HG03135 (cell line): ENCODE data around the gene DGCR2.
"Not testable (repeated sequence)": the region's sequence is repeated elsewhere in the genome, so short reads cannot be mapped to it uniquely, and the experiment has no call there.

ENCODE experiments used
- ATAC-seq: cut with Tn5 transposase; IDR thresholded peaks from one replicate; pipeline ENCODE4 v1.9.1; 2021; ENCODE audit warnings: mild to moderate bottlenecking, moderate library complexity; ENCODE audit not compliant: unreplicated experiment

Gene DGCR2

GRCh38 chr22:19012308-19012986, 109.8 kb downstream of the DGCR2 start:
- no peak for ATAC-seq

- not testable (repeated sequence) for ATAC-seq
These were observed 110.6 kb downstream of the DGCR2 start for GRCh38 chr22:19011611-19012010.

GRCh38 chr22:19011075-19011474, 111.1 kb downstream of the DGCR2 start:
- ATAC-seq, result no peak

GRCh38 chr22:19005905-19006304, 116.3 kb downstream of the DGCR2 start:
- ATAC-seq, result no peak

GRCh38 chr22:19004471-19004870, 117.7 kb downstream of the DGCR2 start:
- no peak for ATAC-seq

GRCh38 chr22:19003508-19003907, 118.7 kb downstream of the DGCR2 start:
- ATAC-seq, result no peak

GRCh38 chr22:19002684-19003038, 119.6 kb downstream of the DGCR2 start:
- ATAC-seq, result no peak

DNA sequence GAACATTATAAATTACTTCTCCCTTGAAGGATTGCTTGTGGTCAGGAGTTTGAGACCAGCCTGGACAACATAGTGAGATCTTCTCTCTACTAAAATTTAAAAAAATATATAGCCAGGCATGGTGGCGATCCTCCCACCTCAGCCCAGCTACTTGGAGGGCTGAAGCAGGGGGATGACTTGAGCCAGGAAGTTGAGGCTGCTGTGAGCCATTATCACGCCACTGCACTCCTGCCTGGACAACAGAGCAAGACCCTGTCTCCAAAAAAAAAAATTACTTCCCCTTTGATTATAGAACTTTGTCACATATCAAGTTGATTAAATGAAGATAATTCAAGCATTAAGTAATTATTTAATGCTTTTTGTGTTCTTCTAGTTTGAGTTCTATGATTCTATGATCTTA, 121.0 kb downstream of the DGCR2 start:
- ATAC-seq, result no peak

GRCh38 chr22:19000106-19000505, 122.1 kb downstream of the DGCR2 start:
- not testable (repeated sequence) for ATAC-seq

DNA sequence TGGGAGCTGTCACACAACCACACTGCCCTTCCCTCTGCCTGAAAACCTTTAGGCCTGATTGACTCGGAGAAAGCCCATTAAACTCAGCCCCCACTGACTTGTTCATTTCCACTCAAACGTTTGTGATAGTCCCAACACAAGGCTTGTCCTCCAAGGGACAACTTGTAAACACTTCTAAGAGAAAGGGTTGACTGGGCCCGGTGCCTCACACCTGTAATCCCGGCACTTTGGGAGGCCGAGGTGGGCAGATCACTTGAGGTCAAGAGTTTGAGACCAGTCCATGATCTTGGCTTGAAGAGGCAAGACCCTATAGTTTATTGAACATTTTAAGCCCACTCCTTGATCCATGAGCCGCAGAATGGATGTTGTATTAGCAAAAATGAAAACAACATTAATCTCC, 122.8 kb downstream of the DGCR2 start:
- no peak for ATAC-seq

DNA sequence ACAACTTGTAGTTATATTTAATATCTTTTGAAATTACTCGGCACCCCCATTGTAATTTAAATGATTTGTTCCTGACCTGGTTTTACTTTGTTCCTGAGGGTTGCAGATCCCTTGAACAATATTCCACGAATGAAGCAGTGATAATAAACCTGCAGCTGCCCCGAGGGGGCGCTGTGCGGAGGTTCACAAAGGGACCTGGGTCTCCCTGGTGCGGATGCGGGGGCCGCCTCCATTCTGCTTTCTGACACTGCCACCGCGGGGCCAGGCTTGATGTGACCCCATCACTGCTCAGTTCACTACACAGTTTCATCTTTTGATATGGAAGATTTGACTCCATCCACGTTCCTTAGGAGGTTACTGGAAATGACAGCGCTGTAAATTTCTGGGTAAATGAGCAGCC, 123.2 kb downstream of the DGCR2 start:
- no peak for ATAC-seq

DNA sequence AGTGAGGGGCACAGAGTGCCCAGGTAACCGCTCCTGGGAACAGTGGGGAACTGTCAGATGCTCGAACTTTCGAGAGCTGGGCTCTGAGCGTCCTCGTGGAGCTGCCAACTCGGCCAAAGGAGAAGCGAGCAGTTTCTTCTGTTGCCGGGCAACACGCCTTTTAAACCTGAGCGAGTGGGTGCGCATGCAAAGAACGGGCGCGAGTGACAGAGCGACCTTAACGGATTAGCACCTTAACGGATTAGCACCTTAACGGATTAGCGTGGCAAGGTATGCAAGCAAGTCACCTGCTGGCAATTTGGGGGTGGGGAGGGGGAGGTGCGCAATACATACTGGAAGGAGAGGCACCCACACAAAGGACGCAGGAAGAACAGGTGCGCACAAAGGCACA, 124.3 kb downstream of the DGCR2 start:
- ATAC-seq, result no peak

- ATAC-seq, result no peak
These were observed 124.8 kb downstream of the DGCR2 start for GRCh38 chr22:18997306-18997924.

GRCh38 chr22:18996376-18996900, 125.8 kb downstream of the DGCR2 start:
- no peak for ATAC-seq

DNA sequence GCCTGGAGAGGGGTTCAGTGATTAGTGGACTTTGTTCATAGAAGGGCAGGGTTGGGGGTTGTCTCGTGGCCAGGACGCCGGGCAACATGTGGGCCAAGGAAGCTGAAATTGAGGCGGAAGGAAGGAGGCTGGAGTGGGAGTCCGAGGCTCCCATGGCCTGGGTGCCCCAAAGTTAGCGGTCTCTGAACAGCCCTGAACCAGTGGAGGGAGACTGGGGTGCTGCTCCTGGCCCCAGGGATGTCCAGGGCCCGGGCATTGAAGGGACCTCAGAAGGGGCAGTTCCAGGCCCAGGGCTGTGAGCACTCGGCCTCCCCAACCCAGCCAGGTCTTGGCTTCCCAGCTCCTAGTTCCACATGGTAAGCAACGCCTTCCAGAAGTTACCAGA, 126.9 kb downstream of the DGCR2 start:
- no peak for ATAC-seq

GRCh38 chr22:18994701-18995326, 127.4 kb downstream of the DGCR2 start:
- ATAC-seq, result no peak

DNA sequence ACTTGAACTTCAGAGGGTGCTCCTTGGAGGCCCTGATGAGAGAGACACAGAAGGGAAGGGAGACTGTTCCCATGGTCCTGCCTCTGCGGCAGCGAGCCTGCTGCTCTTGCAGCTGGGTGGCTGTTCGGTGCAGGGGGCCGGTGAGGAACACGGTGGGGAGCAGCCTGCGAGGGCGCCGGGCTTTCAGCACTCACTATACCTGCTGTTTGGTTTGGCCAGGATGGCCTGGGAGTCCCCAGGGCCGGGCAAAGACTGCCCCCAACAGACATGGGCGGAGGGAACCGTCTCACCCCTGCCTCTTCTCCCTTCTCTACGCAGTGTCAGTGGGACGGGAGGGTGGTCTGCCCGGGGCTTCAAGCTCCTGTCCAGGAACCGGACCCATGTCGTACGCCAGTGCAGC, 128.2 kb downstream of the DGCR2 start:
- ATAC-seq, result no peak

GRCh38 chr22:18992543-18993198, 129.5 kb downstream of the DGCR2 start:
- ATAC-seq, result no peak

- ATAC-seq, result no peak
These were observed 130.3 kb downstream of the DGCR2 start for GRCh38 chr22:18991821-18992442.

DNA sequence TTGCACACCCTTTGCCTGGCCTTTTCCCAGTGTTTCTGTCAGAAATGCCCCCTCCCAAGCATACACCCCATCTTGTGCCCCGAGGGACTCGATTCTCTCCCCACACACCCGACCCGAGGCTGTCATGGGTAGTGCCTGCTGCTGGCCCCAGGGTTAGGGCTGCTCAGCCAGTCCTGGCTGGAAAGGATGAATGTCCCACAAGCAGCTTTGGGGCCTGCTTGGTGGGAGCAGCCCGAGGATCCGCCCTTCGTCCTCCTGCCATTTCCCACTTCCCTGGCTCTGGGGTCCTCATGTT, 131.1 kb downstream of the DGCR2 start:
- ATAC-seq, result no peak

GRCh38 chr22:18990355-18991137, 131.7 kb downstream of the DGCR2 start:
- ATAC-seq, result no peak
